ENCODE results near the gene JAM3.

JAM3 gene

GRCh38 chr11:134145715-134146114, 76.8 kb downstream of the JAM3 start:
- no peak for DNase-seq (ENCODE audit: low read depth in 2 of 2)

GRCh38 chr11:134146598-134146997, 77.7 kb downstream of the JAM3 start:
- no peak for DNase-seq (ENCODE audit: low read depth in 2 of 2)

GRCh38 chr11:134149371-134149770, 80.5 kb downstream of the JAM3 start:
- no peak for DNase-seq (ENCODE audit: low read depth in 2 of 2)

GRCh38 chr11:134150195-134150903, 81.5 kb downstream of the JAM3 start:
- peak; percentile 5 to 9 for DNase-seq (ENCODE audit: low read depth in 2 of 2)

GRCh38 chr11:134151083-134151747, 82.3 kb downstream of the JAM3 start:
- DNase-seq (ENCODE audit: low read depth in 2 of 2): no peak

- no peak for DNase-seq (ENCODE audit: low read depth in 2 of 2)
Measured at GRCh38 chr11:134152696-134153095, 83.8 kb downstream of the JAM3 start.

GRCh38 chr11:134153147-134153905, 84.5 kb downstream of the JAM3 start:
- DNase-seq (ENCODE audit: low read depth in 2 of 2): no peak

GRCh38 chr11:134154441-134154840, 85.6 kb downstream of the JAM3 start:
- DNase-seq (ENCODE audit: low read depth in 2 of 2): no peak

GRCh38 chr11:134155456-134155855, 86.6 kb downstream of the JAM3 start:
- DNase-seq (ENCODE audit: low read depth in 2 of 2): no peak

- no peak for DNase-seq (ENCODE audit: low read depth in 2 of 2)
Measured at GRCh38 chr11:134155946-134156865, 87.3 kb downstream of the JAM3 start.

- no peak for DNase-seq (ENCODE audit: low read depth in 2 of 2)
Measured at GRCh38 chr11:134157451-134157850, 88.6 kb downstream of the JAM3 start.

- DNase-seq (ENCODE audit: low read depth in 2 of 2): no peak
Measured at GRCh38 chr11:134158023-134158422, 89.2 kb downstream of the JAM3 start.

GRCh38 chr11:134159652-134160051, 90.8 kb downstream of the JAM3 start:
- no peak for DNase-seq (ENCODE audit: low read depth in 2 of 2)

GRCh38 chr11:134164490-134165370, 95.9 kb downstream of the JAM3 start:
- DNase-seq (ENCODE audit: low read depth in 2 of 2): no peak

- no peak for DNase-seq (ENCODE audit: low read depth in 2 of 2)
Measured at GRCh38 chr11:134170177-134170918, 101.5 kb downstream of the JAM3 start.

GRCh38 chr11:134170919-134171281, 102.0 kb downstream of the JAM3 start:
- DNase-seq (ENCODE audit: low read depth in 2 of 2): no peak

- DNase-seq (ENCODE audit: low read depth in 2 of 2): no peak
Measured at GRCh38 chr11:134171951-134172350, 103.1 kb downstream of the JAM3 start.

GRCh38 chr11:134173296-134173695, 104.4 kb downstream of the JAM3 start:
- no peak for DNase-seq (ENCODE audit: low read depth in 2 of 2)

- no peak for DNase-seq (ENCODE audit: low read depth in 2 of 2)
Measured at GRCh38 chr11:134176284-134176683, 107.4 kb downstream of the JAM3 start.

Data from stimulated activated CD4-positive, alpha-beta T cell treated with anti-CD3 and anti-CD28 coated beads, Interleukin-15, amount 100 ng/mL, for 48 hours (primary cell).